GM21528 (cell line): ENCODE measurements around the gene CHST14.
A peak's percentile ranks its signal among the peaks of the same experiment; 100 is the strongest.
"Not testable (repeated sequence)": the region's sequence is repeated elsewhere in the genome, so short reads cannot be mapped to it uniquely, and the experiment has no call there.

ENCODE experiments used
- ATAC-seq: cut with Tn5 transposase; IDR thresholded peaks from one replicate; pipeline ENCODE4 v1.9.1; 2021; ENCODE audit warnings: mild to moderate bottlenecking, moderate library complexity; ENCODE audit not compliant: unreplicated experiment, low FRiP score

CHST14 gene

DNA sequence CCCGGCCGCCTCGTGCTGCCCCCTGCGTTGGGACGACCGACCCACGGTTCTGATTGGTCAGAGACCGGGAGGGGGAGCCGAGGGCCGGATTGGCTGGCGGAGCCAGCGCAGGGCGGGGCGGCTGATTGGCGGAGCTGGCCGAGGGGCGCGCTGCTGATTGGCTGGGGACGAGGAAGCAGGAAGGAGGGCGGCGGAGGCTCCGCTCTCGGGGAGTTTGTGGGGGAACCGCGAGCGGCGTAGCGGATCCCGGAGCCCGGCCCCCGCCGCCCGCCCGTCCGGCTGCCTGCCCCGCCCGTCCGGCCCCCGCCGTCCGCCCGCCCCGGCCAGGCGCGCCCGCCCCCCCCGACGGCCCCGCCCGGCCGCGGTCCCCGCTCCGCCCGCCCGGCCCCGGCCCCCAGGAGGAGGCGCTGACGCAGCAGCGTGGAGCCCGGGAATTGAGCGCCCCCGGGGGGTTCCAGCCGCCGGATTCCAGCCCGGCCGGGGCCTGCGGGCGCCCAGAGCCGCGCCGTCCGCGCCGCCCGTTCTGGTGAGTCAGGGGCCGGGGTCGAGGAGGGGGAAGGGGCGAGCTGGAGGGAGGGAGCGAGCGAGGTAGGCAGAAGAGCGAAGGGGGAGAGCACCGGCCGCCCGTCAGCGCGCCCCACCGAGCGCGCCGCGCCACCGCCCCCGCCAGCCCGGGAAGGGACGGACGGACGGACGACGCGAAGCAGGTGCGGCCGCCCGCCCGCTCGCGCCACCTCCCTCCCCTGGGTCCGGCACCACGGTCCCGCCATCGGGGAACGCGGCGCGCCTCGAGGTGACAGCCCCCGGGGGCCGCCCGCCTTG, 29.8 kb upstream of the CHST14 start, which contains the start of gene BAHD1:
BAHD1 (plus strand) TSS at position 211 of the 822 bp plus-strand sequence. CDS start 17,512 bp downstream, outside the sequence.
- ATAC-seq, result peak; percentile 79

DNA sequence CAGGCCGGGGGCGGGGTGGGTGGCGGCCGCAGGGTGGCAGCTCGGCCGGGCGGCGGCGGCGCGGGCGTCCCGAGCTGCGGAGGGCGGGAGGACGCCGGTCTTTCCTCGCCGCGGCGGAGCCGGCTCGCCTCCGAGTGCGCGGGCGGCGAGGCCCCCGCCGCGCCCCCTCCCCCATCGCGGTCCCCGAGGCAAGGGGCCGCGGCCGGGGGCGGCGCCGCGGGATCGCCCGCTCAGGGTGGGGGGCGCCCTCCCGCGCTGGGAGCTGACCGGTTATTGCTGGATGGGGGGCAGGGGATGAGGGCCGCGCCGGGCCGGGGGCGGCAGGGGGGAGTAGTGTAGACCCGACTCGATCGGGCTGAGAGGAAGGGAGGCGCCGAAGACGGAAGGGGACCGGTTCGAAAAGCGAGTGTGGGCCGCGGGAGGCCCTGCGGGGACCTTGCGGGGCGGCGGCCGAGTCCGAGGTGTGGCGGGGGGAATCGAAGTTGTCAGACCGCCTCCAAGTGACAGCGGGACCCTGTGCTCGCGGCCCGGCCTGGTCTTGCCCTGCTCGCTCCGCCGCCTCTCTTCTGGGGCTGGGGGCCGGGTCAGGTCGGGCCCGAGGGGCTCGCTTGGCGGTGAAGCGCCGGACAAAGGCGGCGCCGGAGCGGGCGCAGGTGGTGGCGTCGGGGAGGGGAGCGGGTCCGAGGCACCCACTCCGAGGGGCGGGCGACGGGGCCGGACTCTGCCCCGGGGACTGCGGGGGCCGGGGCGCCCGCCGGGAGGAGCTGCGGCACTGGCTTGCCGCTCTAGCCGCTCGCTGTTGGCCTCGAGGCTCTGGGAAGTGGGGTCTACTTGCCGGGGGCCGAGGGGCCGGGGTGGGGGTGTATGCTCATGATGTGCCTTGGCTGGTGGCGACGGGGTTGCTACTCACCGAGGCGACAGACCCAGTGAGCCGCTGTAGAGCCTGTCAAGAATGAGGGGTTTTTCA, 28.9 kb upstream of the CHST14 start:
- ATAC-seq, result peak; percentile 2

DNA sequence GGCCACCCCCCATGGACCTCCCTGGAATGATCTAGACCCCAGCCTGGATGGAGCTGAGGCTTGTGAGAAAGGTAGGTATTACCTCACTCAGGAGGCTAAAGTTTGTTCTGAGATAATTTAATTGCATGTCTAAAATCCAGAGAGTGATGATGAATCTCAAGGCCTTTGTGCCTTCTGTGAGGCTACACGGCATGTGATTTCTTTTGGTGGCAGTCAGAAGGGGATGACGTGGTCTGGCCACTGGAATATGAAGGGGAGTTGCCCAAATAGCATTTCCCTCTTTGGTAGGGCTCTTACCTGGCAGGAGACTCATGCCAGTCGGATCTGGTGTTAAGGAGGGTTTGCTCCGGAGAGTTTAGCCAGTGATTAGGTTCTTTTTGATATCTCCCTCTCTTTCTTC, 27.5 kb upstream of the CHST14 start:
- no peak for ATAC-seq

DNA sequence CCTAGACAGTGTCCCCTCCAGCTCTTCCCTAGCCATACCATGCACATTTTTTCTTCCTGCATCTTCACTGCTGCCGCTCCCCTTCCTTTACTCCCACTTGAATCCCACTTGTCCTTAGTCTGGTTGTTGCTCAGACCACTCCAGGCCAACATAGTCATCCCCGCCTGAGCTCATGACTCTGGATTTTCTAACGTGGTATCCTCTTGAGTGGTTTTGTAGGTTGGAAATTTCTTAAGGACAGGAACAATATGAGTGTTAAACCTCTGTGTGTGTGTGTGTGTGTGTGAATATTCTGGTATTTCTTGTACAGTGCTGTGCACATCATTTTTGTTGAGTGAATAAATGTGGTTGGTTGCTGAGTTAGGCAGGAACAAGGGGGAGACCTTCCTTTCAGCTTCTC, 26.9 kb upstream of the CHST14 start:
- no peak for ATAC-seq

DNA sequence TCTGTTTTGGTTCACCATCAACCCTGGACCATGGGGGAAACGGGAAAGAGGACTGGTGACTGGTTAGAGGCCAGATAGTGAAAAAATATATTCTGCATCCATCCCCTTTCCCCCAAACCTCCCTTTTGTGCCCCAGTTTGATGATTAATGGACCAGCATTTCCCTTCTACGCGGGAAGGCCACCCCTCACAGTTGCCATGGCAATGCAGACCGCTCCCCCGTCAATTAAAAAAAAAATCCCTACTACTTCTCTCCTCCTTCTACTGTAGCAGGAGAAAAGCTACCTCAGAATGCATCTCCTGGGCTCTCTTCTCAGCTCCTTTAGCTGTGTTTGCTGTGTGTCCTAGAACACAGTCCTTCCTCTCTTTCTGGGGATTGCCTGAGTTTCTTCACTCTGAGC, 26.0 kb upstream of the CHST14 start:
- no peak for ATAC-seq

DNA sequence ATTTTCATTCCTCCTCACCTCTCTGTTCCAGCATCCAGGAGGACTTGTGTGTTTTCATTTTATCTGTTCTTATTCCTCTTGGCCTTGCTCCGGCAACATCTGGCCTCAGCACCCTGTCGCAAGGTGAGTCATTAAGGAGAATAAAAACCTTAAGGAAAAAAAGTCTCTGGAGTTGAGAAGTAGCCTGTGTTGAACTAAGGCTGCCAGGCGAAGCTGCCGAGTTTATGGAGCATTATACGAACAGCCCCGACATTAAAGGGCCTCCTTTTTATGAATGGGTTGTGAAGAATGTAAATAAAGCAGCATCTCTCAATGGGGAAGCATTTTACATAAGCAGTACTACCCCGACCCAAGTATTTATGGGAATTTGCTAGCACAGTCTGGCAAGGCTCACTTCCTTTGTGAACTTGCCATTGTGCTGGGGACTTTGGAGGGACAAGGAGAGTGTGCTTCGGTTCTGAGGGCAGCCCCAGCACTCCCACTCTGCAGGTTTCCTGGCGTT, 25.3 kb upstream of the CHST14 start:
- no peak for ATAC-seq

DNA sequence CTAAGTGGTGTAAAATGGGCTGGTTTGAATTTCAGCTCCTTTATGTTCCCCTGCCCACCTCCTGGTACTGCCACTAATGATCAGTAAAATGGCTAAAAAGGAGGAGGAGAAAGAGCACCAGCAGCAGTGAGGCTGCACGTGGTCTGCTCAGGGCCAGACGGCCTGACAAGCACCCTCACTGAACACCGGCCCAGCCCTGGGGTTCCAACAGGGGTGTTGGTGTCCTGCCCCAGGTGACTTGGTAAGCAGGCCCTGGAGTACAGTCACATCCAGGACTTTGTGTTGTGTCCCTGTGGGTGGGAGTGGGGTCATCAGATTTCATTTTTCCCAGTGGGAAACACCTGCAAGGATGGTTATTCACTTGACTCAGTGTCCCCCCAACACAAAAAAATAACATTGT, 24.6 kb upstream of the CHST14 start:
- ATAC-seq, result no peak

DNA sequence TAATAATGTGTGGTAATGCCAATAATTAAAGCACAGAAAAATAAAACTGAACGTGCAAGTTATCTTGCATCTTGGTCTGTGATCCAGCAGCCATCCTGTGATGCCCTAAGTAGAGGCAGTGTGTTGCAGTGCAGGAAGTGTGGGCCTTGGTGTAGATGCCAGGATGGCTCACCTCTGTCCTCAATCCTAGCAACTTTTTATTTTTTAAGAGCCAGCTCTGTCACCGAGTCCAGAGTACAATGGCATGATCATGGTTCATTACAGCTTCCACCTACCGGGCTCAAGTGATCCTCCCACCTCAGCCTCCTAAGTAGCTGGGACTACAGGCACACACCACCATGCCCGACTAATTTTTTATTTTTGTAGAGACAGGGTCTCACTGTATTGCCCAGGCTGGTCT, 22.4 kb upstream of the CHST14 start:
- no peak for ATAC-seq

DNA sequence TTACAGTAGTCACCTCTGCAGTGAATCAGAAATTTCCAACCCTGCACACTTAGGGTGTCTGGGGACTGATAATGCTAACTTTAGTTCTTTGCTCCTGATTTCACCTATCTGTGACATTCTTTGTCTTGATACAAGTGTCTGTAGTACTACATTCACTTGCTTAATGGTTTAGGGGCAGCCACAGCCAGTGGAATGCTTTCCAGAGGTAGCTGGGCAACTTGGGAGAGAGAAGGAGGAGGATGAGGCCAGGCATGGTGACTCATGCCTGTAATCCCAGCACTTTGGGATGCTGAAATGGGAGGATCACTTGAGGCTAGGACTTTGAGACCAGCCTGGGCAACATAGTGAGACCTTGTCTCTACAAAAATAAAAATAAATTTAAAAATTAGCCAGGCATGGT, 21.5 kb upstream of the CHST14 start:
- ATAC-seq, result no peak

DNA sequence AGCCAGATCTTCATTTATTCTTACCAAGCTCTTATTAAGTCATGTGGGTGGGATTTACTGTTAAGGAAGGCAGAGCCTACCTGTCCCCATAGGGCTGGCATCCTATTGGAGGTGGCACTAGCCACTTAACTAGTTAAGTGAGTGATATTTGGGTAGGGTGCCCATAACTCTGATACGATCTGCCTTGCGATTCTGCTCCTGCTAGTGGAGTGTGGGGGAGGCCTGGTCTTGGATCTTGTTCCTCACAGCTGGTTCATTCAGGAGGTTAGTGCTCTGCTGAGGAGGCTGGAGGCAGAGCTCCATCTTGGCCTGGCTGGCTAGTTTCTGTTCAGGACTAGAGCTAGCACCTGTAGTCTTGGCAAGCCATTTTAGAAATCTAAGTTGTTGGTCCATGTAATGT, 20.7 kb upstream of the CHST14 start:
- ATAC-seq, result no peak

DNA sequence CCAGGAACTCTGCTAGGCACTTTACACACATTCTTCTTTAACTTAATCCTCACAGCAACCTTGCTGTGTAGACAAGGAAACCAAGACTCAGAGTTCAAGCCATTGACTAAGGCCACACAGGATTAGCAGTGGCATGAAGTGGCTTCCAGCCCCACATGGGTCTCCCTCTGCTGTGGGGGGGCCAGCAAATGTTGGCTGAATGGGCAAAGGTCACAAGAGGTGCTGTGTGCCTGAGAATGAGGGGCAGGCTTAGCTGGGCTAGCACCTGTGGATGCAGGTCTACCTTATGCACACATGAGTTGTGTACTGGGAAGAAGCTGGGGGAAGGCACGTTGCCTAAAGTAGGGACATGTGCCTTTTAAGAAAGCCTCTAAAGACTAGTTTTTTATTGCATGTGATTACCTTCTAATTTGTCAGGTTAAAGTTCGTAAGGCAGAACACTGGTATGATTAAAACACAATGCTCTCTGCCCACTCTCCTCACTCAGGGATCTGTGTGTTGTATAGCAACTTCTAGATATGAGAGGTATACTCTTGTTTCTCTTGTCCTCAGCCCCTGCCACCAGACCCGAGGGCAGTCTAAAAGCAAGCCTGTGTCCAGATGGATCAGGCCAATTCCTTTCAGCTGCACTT, 19.1 kb upstream of the CHST14 start:
- ATAC-seq, result no peak

DNA sequence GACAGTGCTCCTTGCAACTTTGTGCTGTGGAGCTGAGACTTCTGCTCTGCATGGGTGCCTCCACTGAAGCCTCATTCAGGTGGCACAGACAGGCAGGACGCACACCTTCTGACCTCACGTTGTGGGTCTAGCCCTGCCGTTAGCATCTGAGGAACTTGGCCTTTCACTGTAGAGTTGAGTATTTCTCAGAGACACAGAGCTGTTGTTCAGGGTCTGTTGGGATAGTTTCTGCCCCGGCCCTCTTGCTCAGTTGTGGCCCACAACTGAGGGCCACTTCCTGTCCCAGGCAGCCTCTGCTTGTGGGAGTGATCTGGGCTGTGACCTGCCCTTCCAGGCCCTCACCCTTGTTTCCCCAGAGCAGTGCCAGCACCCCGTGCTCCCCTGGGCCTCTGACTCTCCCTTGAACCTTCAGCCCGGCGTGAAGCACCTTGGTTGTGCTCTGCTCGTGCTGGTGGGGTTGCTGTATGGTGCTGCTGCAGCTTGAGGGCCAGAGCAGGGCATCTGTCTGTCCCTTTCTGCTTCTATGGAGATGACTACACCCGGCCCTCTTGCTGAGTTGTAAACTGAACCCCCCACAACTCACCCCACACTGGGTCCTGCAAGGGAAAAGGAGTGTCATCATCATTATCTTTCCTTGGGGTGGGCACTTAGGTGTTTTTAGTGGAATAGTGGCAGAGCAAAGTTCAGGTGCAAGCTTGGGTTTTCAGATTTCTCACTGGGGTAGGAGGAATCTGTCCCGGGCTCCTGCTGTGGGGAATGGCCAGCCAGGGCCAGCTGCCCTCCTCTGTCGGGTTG, 18.3 kb upstream of the CHST14 start:
- no peak for ATAC-seq

DNA sequence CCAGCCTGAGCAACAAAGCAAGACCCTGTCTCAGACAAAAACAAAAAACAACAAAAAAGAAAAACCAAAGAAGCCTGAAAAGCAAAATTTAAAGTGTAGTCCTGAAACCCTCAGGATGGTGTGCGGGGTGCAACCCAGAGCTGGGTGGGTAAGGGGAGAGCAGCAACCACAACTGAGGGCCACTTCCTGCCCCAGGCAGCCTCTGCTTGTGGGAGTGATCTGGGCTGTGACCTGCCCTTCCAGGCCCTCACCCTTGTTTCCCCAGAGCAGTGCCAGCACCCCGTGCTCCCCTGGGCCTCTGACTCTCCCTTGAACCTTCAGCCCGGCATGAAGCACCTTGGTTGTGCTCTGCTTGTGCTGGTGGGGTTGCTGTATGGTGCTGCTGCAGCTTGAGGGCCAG, 16.8 kb upstream of the CHST14 start:
- ATAC-seq, result not testable (repeated sequence)

DNA sequence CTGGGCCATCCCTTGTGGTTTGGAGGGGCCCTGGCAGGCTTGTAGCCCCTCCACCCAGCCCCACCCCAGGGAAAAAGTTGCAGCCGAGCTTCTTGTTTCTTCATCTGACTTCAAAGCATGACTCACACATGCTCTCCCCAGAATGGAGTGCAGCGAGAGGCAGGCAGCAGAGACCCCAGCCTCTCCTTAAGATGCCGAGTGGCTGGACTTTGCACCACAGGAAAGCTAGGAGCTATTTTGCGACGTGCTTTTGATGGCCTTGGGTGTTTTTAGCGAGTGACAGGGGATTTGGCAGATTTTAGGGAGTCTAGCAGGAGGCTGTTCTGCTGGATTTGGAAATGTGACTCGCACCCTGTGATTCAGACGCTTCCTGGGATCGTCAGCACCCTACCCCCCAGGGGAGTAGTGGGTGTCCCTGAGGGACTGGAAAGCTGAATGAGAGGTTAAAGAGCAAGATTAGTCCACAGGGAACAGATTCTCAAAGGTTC, 15.8 kb upstream of the CHST14 start:
- no peak for ATAC-seq

DNA sequence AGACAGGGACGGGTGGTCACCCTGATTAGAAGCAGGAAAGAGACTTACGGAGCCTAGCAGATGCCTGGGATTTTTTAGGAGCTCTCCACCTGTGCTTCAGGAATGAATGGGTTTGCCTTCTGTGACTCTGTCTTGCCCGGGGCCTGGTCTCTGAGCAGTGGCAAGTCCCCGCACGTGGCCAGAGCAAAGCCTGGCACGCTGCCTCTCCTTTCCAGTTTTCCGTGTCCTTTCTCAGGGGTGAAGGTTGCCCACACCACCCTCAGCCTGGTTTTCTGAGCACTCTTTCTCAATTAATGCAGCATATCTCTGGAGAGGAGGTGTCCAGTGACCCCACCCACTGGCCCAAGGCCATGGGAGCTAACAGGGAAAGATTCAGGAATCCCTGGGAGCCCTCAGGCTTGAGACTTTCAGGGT, 14.5 kb upstream of the CHST14 start:
- no peak for ATAC-seq

DNA sequence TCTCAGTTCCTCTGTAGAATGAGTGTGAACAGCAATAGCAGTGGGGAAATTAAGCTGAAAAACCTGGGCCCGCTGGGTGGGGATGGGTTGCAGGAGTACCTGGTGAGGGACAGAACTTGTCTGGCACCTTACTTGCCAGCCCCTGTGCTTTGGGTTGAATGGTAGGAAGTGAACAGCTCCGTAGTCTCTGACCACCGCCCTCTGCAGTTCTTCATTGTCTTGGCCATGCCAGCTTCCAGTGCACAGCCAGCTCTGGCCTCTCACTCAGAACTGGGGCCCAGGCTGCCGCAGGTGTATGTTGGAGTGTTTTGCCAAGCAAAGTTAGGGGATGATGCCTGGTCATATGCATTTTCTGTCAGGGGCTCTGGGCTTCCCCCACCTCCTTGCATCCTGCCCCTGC, 14.0 kb upstream of the CHST14 start:
- ATAC-seq, result no peak

DNA sequence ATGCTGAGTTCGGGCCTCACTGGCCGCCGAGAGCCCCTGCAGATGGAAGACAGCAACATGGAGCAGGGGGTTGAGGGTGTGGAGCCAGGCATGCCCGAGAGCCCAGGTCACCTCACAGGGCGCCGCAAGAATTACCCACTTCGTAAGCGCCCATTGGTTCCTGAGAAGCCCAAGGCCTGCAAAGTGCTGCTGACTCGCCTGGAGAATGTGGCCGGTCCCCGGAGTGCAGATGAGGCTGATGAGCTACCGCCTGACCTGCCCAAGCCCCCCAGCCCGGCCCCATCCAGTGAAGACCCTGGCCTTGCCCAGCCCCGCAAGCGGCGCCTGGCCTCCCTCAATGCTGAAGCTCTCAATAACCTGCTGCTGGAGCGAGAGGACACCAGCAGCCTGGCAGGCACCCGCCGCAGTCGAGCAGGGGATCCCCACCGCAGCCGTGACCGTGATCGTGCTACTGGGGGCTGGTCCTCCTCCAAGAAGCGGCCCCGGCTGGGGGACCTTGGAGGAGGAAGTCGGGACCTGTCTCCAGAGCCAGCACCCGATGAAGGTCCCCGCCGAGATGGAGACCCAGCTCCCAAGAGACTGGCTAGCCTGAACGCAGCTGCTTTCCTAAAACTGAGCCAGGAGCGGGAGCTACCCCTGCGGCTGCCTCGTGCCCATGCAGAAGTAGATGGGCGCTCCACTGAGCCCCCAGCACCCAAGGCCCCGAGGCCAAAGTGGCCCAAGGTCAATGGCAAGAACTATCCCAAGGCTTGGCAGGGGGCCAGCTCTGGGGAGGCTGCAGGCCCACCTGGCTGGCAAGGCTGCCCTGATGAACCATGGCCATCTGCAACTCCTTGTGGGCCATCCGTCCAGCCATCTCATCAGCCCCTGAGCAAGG, 12.1 kb upstream of the CHST14 start:
- ATAC-seq, result no peak

DNA sequence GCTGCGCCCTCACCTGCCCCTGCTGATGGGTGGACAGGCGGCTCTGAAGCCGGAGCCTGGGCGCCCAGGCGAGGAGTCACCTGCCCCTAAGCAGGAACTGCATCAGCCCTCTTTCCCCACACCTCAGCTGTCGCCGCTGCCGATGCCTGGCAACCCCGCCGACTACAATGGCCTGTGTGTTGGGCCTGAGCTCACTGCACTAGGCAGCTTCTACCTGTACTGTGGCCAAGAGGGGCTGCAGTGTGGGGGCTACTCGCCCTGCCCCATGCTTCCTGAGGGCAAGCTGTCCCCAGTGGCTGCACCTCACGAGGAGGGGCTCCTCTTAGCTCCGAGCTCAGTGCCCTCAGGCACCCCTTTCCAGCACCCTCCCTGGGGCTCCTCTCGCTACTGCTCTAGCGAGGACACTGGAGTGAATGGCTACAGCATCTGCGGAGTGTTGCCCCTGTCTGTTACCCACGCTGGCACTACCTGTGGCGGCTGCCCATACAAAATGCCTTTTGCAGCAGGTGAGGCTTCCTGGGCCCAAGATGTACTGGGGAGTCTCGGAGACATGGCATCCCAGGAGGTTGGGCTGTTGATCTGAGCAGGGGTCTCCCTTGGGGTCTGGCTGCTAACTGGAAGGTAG, 11.3 kb upstream of the CHST14 start:
- ATAC-seq, result no peak
